ENCODE results near the gene IP6K3. TPM values are rescaled to one million over a fixed set of nuclear protein-coding genes. Genes with fewer than 3 reads are reported as not detected.

The IP6K3 gene
- total and polyA plus RNA-seq, 2 donors (not counting 1 experiment from before 2014, with no cell fraction given) = not detected

GRCh38 chr6:33757113-33757512 lies 10.4 kb upstream of the IP6K3 start:
- no peaks in the 10 kb centered on the region for H3K9me3 Mint-ChIP-seq (ENCODE audit: insufficient read depth)

More at GRCh38 chr6:33757113-33757512, 10.4 kb upstream of the IP6K3 start:
- no peaks in the 10 kb centered on the region for H3K9me3 ChIP-seq (ENCODE audit: control extremely low read depth in 1 of 3, control insufficient read depth in 2 of 3, insufficient read depth in 1 of 3, low read length in 2 of 3)
- Mint-ChIP-seq H3K4me3 (no peak overlapping the region), H3K27me3 (peaks cover 26% of the 10 kb centered on the region), H3K27ac (no peak overlapping the region), H3K4me1 (peaks cover 3% of the 10 kb centered on the region)
- H3K9ac ChIP-seq (ENCODE audit: low read length) = no peak overlapping the region
- H4K20me1 ChIP-seq (ENCODE audit: control insufficient read depth, insufficient read depth, low read length, poor library complexity, severe bottlenecking) = no peaks in the 10 kb centered on the region
- no peak for DNase-seq
- H3K4me3 ChIP-seq (ENCODE audit: control extremely low read depth in 1 of 5, extremely low read depth in 1 of 5, insufficient read depth in 1 of 5, low read depth in 2 of 5, low read length in 4 of 5) = no peak overlapping the region
- no peak overlapping the region for H2AFZ ChIP-seq (ENCODE audit: insufficient read depth, low read depth, low read length, poor library complexity, severe bottlenecking)
- no peak overlapping the region for H3K27ac ChIP-seq (ENCODE audit: low read length in 2 of 2)
- no peaks in the 10 kb centered on the region for H3K36me3 ChIP-seq (replicated peaks in 1 of 2; ENCODE audit: control extremely low read depth in 1 of 2, control insufficient read depth in 1 of 2, extremely low read depth in 1 of 2, insufficient read depth in 2 of 2, low read length in 1 of 2)
- POLR2A ChIA-PET = no interaction called here
- CTCF ChIA-PET = interaction anchor here (1.4 kb wide), 2 partner anchors 10 to 14 kb away, joined by 6 read pairs; no protein-coding TSS in a partner anchor
- H3K4me2 ChIP-seq (replicated peaks; ENCODE audit: low read depth, low read length, poor library complexity, severe bottlenecking) = no peak overlapping the region
- peaks cover 0 to 5% (median 2%) of the 10 kb centered on the region in 4 experiments for H3K27me3 ChIP-seq (replicated peaks in 1 of 4; ENCODE audit: control extremely low read depth in 1 of 4, control insufficient read depth in 3 of 4, insufficient read depth in 4 of 4, low read length in 3 of 4)
- H3K4me1 ChIP-seq (ENCODE audit: control insufficient read depth in 2 of 2, insufficient read depth in 2 of 2, low read length in 2 of 2) = peaks cover 0 to 3% of the 10 kb centered on the region in 2 donors
- no peaks in the 10 kb centered on the region for H3K79me2 ChIP-seq (ENCODE audit: control insufficient read depth, insufficient read depth, low read length)
- TF ChIP-seq CTCF (IDR thresholded peaks at IDR 0.05) (no peak), EZH2 (IDR thresholded peaks at IDR 0.05; ENCODE audit: borderline replicate concordance, insufficient read depth, low read depth, low read length, poor library complexity, severe bottlenecking) (no peak)
- no peak for ATAC-seq (ENCODE audit: low read depth)
- WGBS (ENCODE audit: insufficient coverage) = 100% methylated on average over 1 of the region's 3 CpGs
- intact Hi-C loops (cut with micrococcal nuclease) = no loop called here
